RPMI8226 (cell line): ENCODE results near the gene CFAP300.
A peak's percentile ranks its signal among the peaks of the same experiment; 100 is the strongest.

Source experiments
- DNase-seq: peaks from one replicate; pipeline ENCODE4 v3.0.0-alpha.2; 2015

The CFAP300 gene

GRCh38 chr11:102047305-102047924 is at the start of gene CFAP300:
CFAP300 (plus strand) TSS chr11:102047437; CDS start chr11:102047471, 34 bp downstream.
- peak; percentile 31 for DNase-seq

GRCh38 chr11:102001657-102002338 is 45.4 kb upstream of the CFAP300 start:
- DNase-seq: no peak

- DNase-seq: no peak
Observed at GRCh38 chr11:102004220-102004619, 43.0 kb upstream of the CFAP300 start.

GRCh38 chr11:102005306-102005705 is 41.9 kb upstream of the CFAP300 start:
- no peak for DNase-seq

- DNase-seq: no peak
Observed at GRCh38 chr11:102006835-102007566, 40.2 kb upstream of the CFAP300 start.

GRCh38 chr11:102007567-102008437 is 39.4 kb upstream of the CFAP300 start:
- peak; percentile 22 for DNase-seq

- no peak for DNase-seq
Observed at GRCh38 chr11:102010776-102011494, 36.3 kb upstream of the CFAP300 start.

GRCh38 chr11:102012946-102013345 is 34.3 kb upstream of the CFAP300 start:
- DNase-seq: no peak

- DNase-seq: no peak
Observed at GRCh38 chr11:102014756-102015155, 32.5 kb upstream of the CFAP300 start.

GRCh38 chr11:102017026-102017425 is 30.2 kb upstream of the CFAP300 start:
- DNase-seq: no peak

GRCh38 chr11:102026217-102026616 is 21.0 kb upstream of the CFAP300 start:
- DNase-seq: no peak

- no peak for DNase-seq
Observed at GRCh38 chr11:102026959-102027358, 20.3 kb upstream of the CFAP300 start.

GRCh38 chr11:102036757-102037156 is 10.5 kb upstream of the CFAP300 start:
- no peak for DNase-seq

- no peak for DNase-seq
Observed at GRCh38 chr11:102046841-102047240, 396 bp upstream of the CFAP300 start.

- no peak for DNase-seq
Observed at GRCh38 chr11:102050927-102051575, 3.8 kb downstream of the CFAP300 start.

- no peak for DNase-seq
Observed at GRCh38 chr11:102061276-102061675, 14.0 kb downstream of the CFAP300 start.

GRCh38 chr11:102062106-102062505 is 14.9 kb downstream of the CFAP300 start:
- no peak for DNase-seq

- DNase-seq: no peak
Observed at GRCh38 chr11:102064316-102064715, 17.1 kb downstream of the CFAP300 start.

GRCh38 chr11:102070766-102071165 is 23.5 kb downstream of the CFAP300 start:
- no peak for DNase-seq

GRCh38 chr11:102071497-102072472 is 24.5 kb downstream of the CFAP300 start:
- no peak for DNase-seq
